ENCODE measurements around the gene IRX2.

- TF ChIP-seq CTCF (IDR thresholded peaks at IDR 0.05; ENCODE audit: poor library complexity, severe bottlenecking) = no peak
- TF ChIP-seq EZH2 (IDR thresholded peaks at IDR 0.05; ENCODE audit: borderline replicate concordance, insufficient read depth, low read length, poor library complexity, severe bottlenecking) = no peak
- no peak for TF ChIP-seq REST (IDR thresholded peaks at IDR 0.05; ENCODE audit: borderline replicate concordance)
- no peak for TF ChIP-seq RAD21 (conservative IDR thresholded peaks at IDR 0.05)
- TF ChIP-seq MXI1 (conservative IDR thresholded peaks at IDR 0.05; ENCODE audit: poor library complexity, severe bottlenecking) = no peak
- no peak for TF ChIP-seq EP300 (conservative IDR thresholded peaks at IDR 0.05; ENCODE audit: poor library complexity, severe bottlenecking)
Observed at GRCh38 chr5:2748861-2749513, 2.5 kb downstream of the IRX2 start.

All from neural cell (in vitro differentiated cells).